ENCODE measurements around the gene DPY19L1. TPM values are rescaled to one million over a fixed set of nuclear protein-coding genes. Genes with fewer than 3 reads are reported as not detected.
"Not testable (repeated sequence)": the region's sequence is repeated elsewhere in the genome, so short reads cannot be mapped to it uniquely, and the experiment has no call there.

DPY19L1 gene
- total RNA-seq (10 to 100 TPM; 40.2 to 53.4 TPM), polyA plus RNA-seq (ENCODE audit: insufficient read depth, low read depth, low replicate concordance) (63.8 TPM)
- long read RNA-seq, donor 1, full-length matches to known transcripts, result 2 of 14 reads
- long read RNA-seq, donor 1, partial matches to known transcripts, result 12 of 14 reads
- long read RNA-seq, donor 1, other reads (novel, unspliced or antisense), result 0 of 14 reads
- long read RNA-seq, donor 2, full-length matches to known transcripts, result 1 of 1 reads
- long read RNA-seq, donor 2, partial matches to known transcripts, result 0 of 1 reads
- long read RNA-seq, donor 2, other reads (novel, unspliced or antisense), result 0 of 1 reads

DNA sequence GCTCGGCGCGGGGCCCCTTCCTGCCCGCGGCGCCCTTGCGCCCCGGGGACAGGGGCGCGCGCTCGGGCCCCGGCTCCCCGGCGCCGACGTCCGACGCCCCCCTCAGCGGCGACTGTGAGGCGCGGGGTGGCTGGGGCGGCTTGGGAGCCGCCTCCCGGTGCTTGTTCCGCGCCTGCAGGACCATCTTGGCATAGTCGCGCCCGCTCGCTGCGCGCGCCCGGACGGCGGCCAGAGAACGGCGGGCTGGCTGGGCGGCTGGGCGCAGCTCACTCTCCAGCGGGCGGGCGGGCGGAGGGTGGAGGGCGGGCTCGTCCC is at the start of gene DPY19L1:
TSS of gene DPY19L1 (minus strand) at position 275 of the 315 bp plus-strand sequence. CDS start at position 184, 91 bp downstream.
- Histone ChIP-seq H3K27ac (peak within 1 kb of the TSS; percentile 91 to 92), H3K4me3 (peak within 1 kb of the TSS; percentile 76 to 80), H3K36me3 (ENCODE audit: low read depth, missing control alignments) (no peaks in the 10 kb centered on the region), H3K4me1 (peaks cover 21% of the 10 kb centered on the region), H3K27me3 (no peaks in the 10 kb centered on the region), H3K9me3 (no peaks in the 10 kb centered on the region)
- intact Hi-C loops (cut with DNase I; ENCODE audit: low total_unique reads), result no loop called here
- TF ChIP-seq POLR2A (IDR thresholded peaks at IDR 0.05), result no peak
- TF ChIP-seq, protein P1, sequence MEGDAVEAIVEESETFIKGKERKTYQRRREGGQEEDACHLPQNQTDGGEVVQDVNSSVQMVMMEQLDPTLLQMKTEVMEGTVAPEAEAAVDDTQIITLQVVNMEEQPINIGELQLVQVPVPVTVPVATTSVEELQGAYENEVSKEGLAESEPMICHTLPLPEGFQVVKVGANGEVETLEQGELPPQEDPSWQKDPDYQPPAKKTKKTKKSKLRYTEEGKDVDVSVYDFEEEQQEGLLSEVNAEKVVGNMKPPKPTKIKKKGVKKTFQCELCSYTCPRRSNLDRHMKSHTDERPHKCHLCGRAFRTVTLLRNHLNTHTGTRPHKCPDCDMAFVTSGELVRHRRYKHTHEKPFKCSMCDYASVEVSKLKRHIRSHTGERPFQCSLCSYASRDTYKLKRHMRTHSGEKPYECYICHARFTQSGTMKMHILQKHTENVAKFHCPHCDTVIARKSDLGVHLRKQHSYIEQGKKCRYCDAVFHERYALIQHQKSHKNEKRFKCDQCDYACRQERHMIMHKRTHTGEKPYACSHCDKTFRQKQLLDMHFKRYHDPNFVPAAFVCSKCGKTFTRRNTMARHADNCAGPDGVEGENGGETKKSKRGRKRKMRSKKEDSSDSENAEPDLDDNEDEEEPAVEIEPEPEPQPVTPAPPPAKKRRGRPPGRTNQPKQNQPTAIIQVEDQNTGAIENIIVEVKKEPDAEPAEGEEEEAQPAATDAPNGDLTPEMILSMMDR (IDR thresholded peaks at IDR 0.05), result no peak
- no peak for DNase-seq
- WGBS, 2 donors, result no CpG with 5 or more reads among the region's 48 CpGs

DNA sequence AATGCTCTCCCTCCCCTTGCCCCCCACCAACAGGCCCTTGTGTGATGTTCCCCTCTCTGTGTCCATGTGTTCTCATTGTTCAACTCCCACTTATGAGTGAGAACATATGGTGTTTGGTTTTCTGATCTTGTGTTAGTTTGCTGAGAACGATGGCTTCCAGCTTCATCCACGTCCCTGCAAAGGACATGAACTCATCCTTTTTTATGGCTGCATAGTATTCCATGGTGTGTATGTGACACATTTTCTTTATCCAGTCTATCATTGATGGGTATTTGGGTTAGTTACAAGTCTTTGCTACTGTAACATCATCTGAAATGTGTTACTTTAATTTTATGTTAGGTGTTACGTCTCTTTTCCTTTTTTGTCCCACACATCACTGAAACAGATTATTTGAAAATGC is 42.2 kb upstream of the DPY19L1 start:
- DNase-seq; H3K36me3 ChIP-seq (ENCODE audit: low read depth, missing control alignments); intact Hi-C loops (cut with DNase I; ENCODE audit: low total_unique reads); H3K4me3 ChIP-seq; H3K9me3 ChIP-seq; H3K4me1 ChIP-seq; H3K27me3 ChIP-seq; H3K27ac ChIP-seq: not testable (repeated sequence)
- WGBS, 2 donors, result 82 to 87% methylated on average over 3 of the region's 3 CpGs

DNA sequence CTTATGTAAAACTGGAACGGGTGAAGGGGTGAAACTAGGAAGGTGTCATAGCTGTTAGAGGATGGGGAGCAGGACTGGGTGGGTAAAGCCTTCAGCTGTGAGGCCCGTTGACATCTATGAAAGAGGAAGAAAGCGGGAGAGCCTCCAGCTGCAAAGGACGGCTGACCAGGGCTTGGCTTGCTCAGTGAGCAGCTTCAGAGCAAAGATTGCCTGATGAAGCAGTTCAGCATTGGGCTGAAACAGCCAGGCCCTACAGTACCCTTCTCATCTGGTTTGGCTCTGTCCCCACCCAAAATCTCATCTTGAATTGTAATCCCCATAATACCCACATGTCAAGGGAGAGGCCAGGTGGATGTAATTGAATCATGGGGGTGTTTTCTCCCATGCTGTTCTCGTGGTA is 36.7 kb upstream of the DPY19L1 start:
- 56 to 71% methylated on average over 5 of the region's 5 CpGs for WGBS, 2 donors
- H3K4me3 ChIP-seq; H3K36me3 ChIP-seq (ENCODE audit: low read depth, missing control alignments); H3K4me1 ChIP-seq; H3K27ac ChIP-seq; H3K9me3 ChIP-seq; H3K27me3 ChIP-seq; intact Hi-C loops (cut with DNase I; ENCODE audit: low total_unique reads); DNase-seq: not testable (repeated sequence)

DNA sequence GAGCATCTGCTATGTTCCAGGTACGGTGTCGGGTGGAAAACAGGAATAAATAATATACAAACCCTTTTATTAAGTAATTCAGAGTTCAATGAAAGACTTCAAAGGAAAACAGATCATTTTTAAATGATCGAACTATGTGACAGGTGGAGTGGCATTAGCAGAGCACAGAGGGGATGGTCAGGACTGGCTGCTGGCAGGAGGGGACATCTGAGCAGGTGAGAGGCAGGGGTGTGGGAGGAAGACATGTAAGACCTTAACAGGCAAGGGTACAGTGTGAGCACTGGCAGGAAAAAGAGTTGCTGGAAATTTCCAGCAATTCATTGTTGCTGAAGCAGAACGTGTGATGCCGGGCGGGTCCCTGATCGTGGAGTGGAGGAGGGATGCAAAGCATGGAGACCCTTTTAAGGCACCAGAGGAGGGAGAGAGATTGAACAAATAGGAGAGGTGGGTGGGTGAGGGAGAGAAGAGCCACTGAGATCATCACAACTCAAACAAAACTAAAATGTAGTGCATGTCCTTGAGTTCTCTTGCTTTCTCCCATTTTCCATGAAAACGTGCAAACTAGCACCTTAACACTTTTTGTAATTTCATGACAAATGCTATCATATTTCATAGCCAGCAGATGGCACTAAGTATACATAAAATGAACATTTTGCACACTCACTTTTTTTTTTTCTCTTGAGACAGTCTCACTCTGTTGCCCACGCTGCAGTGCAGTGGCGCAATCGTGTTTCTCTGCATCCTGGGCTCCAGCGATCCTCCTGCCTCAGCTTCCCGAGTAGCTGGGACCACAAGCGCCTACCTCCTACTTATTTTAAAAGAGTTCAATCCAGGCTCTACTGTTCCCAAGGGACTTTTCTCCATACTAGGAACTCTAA is 35.9 kb upstream of the DPY19L1 start:
- TF ChIP-seq, protein P1 (IDR thresholded peaks at IDR 0.05), result peak in 1 of 3 experiments; percentile 10
- H3K4me3 ChIP-seq; H3K27ac ChIP-seq; intact Hi-C loops (cut with DNase I; ENCODE audit: low total_unique reads); H3K9me3 ChIP-seq; H3K4me1 ChIP-seq; DNase-seq; H3K27me3 ChIP-seq; H3K36me3 ChIP-seq (ENCODE audit: low read depth, missing control alignments): not testable (repeated sequence)
- WGBS, 2 donors, result 30 to 34% methylated on average over 14 of the region's 14 CpGs

DNA sequence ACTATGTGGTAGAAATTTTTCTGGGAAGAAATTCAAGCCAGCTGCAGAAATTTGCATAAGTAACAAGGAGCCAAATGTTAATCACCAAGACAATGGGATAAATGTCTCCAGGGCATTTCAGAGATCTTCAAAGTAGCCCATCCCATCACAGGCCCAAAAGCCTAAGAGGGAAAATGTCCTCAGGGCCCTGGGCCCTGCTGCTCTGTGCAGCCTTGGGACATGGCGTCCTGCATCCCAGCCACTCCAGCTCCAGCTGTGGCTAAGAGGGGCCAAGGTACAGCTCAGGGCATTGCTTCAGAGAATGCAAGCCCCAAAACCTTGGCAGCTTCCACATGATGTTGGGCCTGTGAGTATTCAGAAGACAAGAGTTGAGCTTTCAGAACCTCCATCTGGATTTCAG is 31.8 kb upstream of the DPY19L1 start:
- DNase-seq; intact Hi-C loops (cut with DNase I; ENCODE audit: low total_unique reads); H3K4me1 ChIP-seq; H3K27me3 ChIP-seq; H3K36me3 ChIP-seq (ENCODE audit: low read depth, missing control alignments); H3K4me3 ChIP-seq; H3K27ac ChIP-seq; H3K9me3 ChIP-seq: not testable (repeated sequence)
- WGBS, 2 donors, result 100% methylated on average over 1 of the region's 1 CpG; no CpG with 5 or more reads in 1 of the 2 donors

DNA sequence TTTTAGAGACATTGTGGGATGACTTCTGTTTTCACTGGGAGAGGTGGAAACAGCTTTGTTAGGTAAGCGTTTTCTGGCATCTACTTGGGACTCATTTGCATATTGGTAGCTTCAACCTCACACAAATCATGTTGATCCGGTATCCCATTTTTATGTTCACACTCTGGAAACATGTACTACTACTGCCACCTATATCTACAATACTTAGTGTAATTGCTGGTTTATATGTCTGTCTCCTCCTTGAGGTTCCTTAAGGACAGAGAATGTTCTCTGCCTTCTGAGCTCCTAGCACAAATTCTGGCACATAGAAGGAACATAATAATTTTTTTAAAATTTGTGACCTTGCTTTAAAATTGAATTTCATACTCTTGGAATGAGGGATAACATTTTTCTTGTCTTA is 28.1 kb upstream of the DPY19L1 start:
- H3K4me1 ChIP-seq; intact Hi-C loops (cut with DNase I; ENCODE audit: low total_unique reads); H3K9me3 ChIP-seq; H3K36me3 ChIP-seq (ENCODE audit: low read depth, missing control alignments); H3K4me3 ChIP-seq; H3K27ac ChIP-seq; DNase-seq; H3K27me3 ChIP-seq: not testable (repeated sequence)
- 36 to 43% methylated on average over 2 of the region's 2 CpGs for WGBS, 2 donors

DNA sequence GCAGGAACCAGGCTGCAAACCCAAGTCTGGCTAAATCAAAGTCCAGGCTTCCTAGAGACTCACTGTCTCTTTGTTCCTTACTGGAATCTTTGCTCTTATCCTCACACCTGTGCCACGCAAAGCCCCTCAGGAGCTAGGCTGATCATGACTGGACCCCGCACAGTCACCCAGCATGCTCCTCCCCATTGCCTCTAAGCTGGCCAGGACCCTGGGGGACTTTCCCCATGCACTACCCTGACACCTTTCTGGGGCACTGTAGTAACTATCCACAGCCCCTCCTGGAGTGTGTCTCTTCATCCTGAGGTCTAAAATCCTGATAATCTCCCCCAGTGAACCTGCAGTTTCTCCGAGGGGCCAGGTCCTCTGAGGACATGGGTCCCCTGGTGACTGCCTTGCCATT is 21.3 kb upstream of the DPY19L1 start:
- intact Hi-C loops (cut with DNase I; ENCODE audit: low total_unique reads); DNase-seq; H3K4me3 ChIP-seq; H3K27ac ChIP-seq; H3K9me3 ChIP-seq; H3K27me3 ChIP-seq; H3K4me1 ChIP-seq; H3K36me3 ChIP-seq (ENCODE audit: low read depth, missing control alignments): not testable (repeated sequence)
- WGBS, 2 donors, result 96 to 97% methylated on average over 3 of the region's 3 CpGs

DNA sequence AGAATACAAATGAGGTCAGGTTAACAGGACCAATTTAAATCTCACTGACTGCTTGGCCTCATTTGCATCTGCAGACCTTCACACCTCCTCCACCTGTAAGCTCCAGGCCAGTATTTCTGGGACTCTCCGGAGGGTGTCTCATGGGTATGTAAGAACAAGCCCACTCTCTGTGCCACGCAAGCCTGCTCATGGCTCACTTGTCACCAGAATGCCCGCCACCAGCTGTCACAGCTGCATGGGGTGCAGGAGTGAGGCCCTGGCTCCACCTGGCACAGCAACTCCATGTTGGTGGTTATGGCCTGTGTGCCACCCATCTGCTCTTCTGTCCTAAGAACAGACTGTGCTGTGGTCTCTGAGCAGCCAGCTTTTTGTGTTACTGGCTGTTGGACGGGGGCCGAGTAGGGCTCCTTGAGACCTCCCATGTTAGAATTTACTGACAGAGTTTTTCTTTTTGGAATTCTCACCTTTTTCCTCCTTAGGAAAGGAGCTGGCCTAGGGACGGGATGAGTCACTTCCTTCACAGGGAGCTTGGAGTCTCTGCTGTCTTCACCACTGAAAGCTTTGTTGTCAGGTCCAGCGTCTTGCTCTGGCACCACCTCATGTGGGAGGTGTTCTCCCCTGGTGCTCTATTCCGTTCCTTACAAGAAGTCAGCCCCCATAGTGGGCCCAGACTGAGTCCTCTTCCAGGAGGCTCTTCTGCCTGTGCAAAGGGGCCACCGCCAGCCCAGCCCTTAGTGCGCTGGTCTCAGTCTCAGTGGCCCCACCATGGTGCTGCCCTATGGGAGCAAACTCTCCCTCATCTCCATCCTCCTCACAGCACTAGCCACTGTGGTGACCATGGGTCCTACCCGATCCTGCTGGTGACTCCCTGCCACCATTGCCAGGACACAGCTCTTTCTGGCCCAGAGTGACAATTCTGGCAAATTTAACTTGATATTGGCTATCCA is 20.5 kb upstream of the DPY19L1 start:
- H3K4me3 ChIP-seq; H3K36me3 ChIP-seq (ENCODE audit: low read depth, missing control alignments); DNase-seq; H3K27me3 ChIP-seq; H3K4me1 ChIP-seq; H3K27ac ChIP-seq; H3K9me3 ChIP-seq; intact Hi-C loops (cut with DNase I; ENCODE audit: low total_unique reads): not testable (repeated sequence)
- 83 to 86% methylated on average over 9 to 11 of the region's 11 CpGs for WGBS, 2 donors

DNA sequence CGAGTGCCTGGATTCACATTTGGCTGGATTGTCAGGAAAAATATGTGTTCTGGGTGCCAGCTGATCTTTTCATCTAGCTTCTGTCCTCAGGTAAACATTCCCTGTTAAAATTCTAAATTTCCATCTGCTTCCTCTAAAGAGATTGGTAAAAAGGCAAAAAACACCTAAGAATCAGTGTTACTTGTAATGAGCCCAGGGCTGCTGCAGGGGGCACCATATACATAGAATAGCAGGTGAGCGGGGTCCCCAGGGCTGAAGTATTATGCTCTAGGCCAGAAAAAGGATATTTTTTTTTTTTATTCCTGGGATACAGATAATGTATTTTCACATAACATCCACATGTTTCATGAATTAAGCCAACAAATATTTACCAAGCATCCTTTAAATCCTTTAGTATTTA is 18.4 kb upstream of the DPY19L1 start:
- H3K4me3 ChIP-seq; H3K36me3 ChIP-seq (ENCODE audit: low read depth, missing control alignments); intact Hi-C loops (cut with DNase I; ENCODE audit: low total_unique reads); H3K27ac ChIP-seq; H3K9me3 ChIP-seq; DNase-seq; H3K27me3 ChIP-seq; H3K4me1 ChIP-seq: not testable (repeated sequence)
- WGBS, 2 donors, result 85 to 90% methylated on average over 2 of the region's 2 CpGs
